DMS53 (cell line): ENCODE data around the gene SIK1.
"Not testable (repeated sequence)": the region's sequence is repeated elsewhere in the genome, so short reads cannot be mapped to it uniquely, and the experiment has no call there.

Experiments
- DNase-seq: peaks from one replicate; lab custom pipeline; 2025; lab: John Stamatoyannopoulos, UW

The SIK1 gene

DNA sequence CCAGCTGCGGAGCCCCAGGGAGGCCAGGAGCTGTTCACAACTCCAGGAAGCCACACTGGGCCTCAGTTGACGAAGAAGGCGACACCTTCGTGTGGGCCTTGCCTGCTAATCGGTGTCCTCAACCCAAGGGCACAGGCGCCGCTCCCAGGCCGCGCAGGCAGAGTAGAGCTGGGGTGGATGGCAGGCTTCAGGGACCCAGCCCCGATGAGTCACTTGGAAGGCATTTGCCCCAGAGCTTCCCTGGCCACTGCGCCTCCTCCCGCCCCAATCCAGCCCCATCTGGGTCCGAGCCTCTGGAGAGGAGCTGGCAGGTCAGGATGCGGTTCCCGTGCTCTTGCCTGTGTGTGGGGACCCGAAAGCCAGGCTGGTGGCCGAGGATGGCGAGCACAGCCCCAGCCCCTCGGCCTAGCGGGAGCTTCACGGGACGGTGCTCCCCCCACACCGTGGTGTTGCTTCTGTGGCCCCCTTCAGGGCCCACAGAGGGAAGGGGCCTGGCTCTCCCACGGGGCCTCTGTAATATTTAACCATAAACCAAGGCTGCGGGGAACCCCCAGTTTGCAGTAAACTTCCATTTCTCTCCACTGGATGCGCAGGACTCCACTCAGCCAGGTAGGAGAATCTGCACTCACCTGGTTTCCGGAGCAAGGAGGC is 30.0 kb downstream of the SIK1 start:
- not testable (repeated sequence) for DNase-seq

DNA sequence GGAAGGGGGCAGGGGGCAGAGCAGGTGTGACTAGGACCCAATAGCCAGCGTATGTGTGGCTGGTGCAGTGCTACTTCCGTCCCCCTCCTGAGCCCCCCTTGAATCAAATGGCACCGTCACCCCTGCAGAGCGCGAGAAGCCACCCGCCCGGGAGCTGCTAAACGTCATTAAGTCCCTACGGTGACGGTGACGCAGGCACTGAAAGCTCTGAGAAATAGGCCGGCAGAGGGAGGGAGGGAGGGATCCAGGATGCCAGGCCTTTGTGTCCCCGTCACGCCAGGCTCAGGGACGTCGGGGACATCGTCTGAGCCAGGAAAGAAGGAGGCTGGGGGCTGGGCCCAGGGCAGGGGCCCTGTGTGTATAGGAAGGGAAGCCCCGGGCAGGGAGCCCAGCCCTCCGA is 43.6 kb downstream of the SIK1 start:
- not testable (repeated sequence) for DNase-seq

DNA sequence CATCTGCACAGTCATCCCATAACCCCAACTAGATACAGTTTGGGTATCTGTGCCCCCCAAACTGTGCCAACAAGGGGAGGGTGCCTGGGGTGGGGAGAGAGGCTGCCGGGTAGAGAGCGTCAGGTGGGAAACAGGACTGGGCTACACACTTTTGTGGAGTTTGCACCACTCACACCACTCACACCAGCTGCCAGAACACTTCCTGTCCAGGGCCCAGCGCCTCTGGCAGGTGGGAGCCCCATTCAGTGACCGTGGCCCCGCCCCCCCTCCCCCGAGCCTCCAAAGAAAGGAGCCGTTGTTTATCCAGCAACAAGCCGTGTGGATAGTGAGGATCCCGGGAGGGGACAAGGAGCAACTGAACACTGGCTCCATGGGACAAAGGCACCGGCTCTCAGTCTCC is 44.0 kb downstream of the SIK1 start:
- peak; percentile 56 for DNase-seq

DNA sequence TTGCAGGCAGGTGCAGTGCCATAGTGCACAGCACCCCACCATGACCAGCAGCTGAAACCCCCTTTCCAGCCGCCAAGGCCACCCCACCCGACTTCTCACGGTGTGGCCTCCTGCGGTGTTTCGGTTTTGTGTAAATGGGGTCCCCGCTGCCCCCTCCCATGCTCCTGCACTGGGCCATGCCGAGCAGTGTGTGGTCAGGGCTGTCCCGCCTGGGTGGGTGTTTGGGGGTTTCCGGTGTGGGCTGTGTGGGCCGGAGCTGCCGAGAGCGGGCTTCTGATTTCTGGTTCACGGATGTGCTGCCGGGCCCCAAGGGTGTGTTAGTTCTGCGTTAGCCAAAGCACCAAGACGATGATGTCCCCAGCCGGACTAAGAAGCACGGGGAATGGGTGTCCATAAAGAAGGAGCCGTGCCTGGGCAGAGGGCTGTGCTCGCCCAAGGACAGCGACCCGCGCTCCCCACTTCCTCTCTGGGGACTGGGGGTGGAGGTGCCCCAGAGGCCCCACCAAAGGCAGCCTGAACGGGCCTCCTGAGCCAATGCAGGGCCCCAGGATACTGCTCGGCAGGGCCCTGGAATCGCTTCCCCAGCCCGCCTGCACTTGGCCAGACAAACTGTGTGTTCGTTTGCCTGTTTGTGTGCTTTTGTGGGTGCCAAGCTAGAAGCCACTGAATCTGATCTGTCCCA is 45.9 kb downstream of the SIK1 start:
- DNase-seq, result not testable (repeated sequence)

DNA sequence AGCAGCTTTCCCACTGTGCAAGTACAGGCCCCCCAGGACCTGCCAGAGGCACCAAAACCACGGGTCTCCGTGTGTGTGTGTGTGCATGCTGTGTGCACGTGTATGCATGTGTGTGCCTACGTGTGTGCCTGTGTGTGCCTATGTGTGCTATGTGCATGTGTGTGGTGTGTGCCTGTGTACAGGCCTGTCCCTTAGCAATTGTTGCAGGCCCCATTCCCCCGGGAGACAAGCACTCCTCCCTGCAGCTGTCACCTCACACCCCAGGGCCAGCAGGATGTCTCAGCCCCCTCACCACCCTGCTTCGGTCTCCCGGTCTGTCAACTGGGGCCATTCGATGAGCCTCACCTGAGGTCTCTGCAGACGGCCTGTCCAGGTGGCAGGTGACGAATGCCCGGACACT is 46.6 kb downstream of the SIK1 start:
- DNase-seq, result not testable (repeated sequence)

DNA sequence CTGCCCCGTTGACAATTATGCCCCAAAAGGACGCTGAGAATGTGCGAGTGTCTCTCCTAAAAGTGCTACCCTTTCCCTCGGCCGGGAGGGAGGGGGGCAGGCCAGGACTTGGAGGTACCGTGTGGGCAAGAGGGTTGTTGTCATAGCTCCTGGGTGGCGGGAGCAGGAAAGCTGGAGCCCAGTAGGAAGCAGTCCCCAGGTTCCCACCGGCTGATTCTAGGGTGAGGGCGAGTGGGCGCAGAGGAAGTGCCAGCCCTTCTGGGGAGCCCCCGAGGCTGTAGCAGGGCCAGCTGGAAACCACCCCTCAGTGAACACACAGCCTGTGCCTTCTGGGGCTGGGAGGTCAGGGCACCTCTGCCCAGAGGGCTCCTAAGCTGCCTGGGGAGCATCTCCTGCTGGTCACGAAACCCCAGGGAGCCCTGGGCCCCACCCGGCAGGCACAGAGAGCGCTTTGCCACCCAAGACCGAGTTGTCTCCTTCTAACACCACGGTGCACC is 47.3 kb downstream of the SIK1 start:
- not testable (repeated sequence) for DNase-seq

DNA sequence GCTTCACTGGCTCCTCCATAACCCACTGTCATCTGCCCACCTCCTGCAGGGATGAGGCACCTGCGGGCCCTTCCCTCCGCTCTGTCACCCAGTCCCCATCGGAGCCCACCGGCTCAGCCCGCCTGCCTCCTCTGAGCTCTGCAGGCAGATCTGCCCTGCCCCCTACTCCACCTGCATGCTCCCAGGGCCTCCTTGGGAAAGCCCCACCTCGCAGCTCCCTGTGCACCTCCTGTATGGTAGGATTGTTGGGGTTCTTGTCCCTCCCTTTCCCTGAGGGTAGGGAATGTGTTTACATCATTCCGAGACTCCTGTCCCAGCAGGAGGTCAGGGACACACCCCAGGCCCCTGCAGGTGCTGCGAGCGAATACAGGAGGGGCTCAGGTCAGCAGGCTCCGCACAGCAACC is 50.5 kb downstream of the SIK1 start:
- no peak for DNase-seq

DNA sequence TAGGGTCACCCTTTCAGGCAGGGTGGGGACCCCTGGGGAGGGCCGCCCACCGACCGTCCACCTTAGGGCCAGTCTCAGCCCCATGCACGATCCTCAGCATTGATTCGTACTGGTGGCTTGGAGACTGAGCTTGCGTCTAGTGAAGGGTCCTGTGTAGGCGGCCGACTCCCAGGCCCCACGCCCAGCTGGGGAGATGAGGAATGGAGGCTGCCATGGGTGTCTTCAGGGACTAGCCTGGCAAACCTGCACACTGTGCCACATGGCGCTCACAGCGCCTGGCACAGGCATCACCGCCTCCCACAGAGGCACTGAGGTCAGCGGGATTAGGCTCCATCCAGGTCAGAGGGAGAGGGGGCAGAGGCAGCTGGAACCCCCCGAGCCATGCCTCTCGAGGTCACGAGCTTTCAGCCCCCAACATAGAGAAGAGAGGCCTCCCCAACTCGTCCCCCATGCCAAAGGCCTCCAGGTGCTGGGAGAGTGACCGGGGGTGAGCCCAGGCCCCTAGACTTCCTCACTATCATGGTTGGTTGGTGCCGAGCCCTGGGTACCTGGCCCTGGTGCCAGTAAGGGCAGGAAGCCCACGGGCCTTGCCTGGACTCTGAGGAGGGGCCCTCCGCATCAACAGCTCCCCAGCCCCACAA is 51.0 kb downstream of the SIK1 start:
- no peak for DNase-seq

DNA sequence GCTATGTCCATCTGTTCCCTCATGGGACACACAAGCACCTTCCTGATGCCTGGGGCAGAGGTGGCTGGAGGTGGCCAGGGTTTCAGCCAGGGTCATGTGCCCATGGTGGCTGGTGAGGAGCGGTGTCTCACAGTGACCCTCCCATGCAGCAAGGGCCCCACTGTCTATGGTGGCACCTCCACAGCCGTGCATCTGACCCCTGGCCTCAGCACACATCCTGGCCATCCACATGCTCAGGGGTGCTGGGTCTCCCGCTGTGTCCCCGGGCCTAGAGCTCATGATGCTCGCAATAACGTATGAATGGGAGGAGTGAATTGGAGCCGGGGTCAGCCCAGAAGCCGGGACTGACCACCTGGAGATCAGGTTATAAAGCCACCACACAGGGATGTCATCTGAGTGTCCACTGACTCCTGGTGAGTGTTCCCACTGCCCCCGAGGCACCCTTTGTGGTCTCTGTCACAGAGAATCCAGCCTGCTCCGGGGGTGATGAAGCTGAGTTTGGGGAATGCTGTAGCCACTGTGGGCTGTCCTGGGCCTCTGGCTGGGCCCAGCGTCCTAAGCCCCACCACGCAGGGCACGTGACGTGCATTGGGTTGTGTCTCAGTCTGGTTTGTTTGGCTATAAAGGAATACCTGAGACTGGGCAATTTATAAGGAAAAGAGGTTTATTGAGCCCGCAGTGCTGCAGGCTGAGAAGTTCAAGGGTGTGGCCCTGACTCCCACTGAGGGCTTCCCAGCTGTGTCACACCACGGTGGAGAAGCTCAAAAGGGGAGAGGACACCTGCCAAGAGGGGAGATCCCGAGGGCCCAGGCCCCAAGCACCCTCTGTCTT is 51.7 kb downstream of the SIK1 start:
- DNase-seq, result no peak

DNA sequence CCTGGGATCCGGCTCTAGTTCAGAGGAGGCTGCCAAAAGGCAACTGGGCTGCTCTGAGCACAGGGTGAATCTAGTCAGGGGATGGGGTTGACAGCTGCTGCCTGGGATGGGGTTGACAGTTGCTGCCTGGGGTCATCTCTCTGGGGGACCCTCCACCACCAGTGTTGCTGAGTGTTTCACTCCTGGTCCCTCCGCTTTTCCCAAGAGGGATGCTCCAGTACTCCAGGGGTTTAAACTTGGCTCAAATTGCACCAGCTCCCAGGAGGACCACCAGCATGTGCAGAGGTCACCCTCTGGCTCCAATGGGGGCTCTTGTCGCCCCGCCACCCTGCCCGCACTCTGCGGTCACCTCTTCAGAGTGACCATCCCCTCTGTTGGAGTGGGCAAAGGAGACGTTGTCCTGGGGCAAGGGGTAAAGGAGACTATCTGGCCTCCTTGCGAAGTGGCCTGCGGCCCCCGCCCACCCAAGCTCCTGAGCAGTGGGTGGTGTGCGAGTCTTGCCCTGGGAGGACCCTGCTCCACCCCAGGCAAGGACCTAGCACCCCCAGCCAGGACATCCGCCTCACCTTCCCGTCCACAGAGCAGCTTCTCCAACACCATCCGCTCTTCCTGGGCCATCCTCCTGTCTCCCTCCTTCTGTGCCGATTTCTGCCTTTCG is 52.6 kb downstream of the SIK1 start:
- DNase-seq, result no peak

DNA sequence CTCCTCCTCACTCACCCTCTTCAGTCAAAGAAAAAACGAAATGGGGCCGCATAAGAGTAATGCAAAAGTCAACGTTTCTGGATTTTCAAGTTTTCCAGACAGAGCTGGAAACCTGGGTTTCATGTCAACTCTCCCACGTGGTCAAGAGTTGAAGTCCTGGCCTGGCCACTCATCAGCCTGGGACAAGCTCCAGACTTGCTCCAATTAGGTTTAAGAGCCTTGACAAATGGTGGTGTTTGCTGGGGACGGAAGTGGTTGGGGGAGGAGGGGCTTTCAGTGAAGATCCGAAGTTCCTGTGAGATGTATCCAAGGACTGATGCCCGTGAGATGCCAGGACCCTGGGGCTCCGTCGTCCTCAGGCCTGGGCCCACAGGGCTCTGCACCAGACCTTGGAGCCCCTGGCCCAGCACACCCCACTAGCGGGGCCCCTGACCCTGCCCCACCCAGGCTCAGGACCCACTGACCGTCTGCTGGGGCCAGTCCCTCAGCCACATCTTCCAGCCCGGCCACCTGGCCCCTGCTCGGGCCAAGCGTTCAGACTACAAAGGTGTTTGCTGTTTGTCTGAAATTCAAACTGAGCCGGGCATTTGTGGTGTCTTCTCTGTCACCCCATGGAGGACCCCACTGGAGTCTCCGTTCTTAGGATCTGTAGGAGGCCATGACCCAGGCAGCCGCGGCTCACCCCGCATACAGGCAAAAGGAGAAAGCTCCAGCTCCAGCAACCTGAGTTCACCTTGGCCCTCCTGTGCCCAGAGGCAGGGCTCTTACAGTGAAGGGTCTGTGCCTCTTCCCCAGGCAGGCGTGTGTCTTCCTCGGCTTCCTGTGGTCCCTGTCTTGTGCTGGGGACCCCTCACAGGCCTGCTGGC is 53.3 kb downstream of the SIK1 start:
- no peak for DNase-seq

DNA sequence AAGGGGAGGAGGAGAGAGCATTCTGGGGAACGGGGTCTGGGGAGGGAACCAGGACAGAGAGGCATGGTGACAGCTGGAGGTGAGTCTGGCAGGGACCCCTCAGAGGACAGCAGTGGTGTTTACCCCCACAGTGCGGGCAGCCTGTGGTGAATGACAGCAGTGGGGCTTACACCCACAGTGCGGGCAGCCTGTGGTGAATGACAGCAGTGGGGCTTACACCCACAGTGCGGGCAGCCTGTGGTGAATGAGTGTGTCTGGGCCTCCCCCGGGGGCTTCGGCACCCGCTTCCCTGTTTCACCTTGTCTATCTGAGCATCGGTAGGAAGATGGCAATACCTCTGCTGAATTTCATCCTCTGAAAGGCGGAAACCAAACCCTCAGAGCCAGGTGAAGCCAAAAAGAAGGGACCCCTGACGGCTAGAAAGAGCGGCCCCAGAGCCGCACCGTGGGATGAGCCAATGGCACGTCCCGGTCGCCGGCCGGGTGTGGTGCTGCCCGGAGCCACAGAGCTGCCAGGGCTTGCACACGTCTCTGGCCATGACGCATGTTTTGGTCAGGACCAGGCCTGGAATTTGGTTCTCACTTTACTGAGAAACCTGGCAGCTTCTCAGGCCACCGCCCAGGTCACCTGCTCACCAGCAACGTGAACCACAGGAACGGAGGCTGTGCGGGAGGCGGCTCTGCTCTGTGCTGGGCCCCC is 54.1 kb downstream of the SIK1 start:
- no peak for DNase-seq

DNA sequence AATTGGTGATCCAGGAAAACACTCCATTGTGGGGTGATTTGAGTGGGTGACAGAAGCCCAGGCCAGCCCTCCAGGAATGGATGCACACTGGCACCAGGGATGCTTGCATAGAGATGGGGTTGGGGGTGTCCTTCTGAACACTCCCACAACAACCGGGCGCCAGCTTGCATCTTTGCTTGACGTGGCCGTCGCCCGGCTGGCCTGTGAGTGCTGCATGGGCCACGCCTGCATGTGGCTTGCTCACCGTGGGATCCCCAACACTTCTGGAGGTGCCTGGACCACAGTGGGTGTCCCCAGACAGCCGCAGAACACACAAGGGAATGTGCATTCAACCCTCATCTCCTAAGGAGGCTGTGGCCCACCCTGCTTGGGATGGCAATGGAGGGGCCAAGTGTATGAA is 55.1 kb downstream of the SIK1 start:
- no peak for DNase-seq

DNA sequence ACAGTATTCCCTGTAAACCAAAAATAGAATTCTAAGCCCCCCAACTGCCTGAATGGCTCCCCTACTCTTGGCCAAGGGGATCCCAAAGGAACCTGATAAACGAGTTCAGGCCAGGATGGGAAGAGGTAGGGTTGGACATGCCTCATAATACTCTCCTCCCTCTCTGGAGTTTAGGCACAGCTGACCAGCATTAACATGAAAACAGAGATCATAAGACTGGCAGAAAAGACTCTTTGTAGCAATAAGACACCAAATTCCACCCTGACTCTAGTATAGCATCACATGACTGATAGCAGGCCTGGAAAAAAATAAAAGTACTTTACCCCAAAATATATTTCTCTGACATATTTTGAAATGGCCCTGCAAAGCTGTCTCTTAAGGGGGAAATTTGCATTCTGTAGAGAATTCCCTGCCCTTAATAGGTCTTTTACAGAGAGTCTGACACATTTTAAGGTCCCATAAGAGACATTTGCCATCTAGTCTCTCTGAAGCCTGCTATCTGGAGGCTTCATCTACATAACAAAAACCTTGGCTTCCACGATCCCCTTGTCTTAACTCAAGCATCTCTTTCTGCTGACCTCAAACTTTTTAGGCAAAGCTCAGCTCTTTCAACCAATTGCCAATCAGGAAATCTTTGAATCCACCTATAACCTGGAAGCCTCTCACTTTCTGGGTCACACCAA is 55.9 kb downstream of the SIK1 start:
- peak; percentile 16 for DNase-seq

DNA sequence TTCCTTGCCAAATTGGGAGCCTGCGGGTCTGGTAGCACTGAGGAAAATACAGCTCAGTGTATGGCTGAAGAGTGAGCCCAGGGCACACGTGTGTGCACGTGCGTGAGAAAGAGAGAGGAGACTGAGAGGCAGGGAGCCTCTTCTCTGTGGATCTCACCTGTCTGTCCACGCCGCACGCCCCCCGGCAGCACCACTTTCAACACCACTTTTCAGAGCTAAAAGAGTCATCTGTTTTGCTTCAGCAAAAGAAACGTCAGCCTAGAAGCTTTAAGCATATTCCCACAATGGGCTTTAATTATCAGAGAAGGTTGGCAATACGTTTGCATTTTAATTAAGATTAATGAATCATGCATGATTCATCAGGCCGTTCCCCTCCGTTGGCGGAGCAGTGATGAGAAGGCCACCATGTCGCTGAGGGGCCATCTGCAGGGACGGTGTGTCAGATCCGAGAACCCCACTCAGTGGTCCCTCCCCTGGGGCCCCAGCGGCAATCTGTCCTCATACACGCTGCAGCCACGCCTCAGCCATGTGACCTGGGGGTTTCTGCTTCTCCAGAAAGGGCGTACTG is 56.8 kb downstream of the SIK1 start:
- DNase-seq, result no peak

DNA sequence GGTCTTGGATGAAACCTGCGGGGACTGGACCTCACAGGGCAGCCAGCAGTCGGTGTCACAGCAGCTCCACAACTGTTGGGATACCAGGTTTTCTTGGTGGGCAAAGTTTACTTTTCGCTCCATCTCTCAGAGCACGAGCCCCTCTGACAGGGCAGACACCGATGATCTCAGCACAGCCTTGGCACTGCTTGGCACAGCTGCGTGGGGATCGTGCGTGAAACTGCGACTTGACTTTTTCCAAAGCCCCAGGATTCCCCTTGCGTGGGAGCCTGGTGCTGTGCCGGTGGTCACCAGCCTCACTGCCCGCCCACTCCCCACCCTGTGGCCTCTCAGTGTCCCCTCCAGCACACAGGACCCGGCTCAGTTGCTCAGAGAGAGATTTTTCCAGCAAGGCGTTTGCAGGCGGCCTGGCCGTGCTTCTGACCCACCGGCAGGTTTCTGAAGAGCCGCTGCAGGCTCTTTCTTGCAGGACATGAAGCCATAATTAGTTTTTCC is 57.3 kb downstream of the SIK1 start:
- DNase-seq, result no peak

DNA sequence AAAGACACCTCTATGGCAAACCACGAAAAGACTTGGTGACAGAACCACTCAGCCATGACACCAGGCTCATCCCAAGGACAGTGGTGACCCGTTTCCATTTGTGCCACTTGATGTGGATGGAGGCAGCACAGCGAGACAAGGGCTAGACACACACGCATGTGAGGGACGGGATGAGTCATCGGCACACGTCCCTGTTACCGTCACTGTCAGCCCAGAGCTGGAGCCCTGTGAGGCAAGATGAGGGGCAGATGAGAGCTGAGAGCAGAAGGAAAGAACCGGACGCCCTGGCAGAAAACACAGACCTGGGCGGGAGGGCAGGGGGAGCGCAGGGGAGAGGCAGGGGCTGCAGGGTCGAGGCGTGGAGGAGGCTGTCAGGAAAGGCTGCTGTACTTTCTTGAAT is 57.8 kb downstream of the SIK1 start:
- DNase-seq, result peak; percentile 96

DNA sequence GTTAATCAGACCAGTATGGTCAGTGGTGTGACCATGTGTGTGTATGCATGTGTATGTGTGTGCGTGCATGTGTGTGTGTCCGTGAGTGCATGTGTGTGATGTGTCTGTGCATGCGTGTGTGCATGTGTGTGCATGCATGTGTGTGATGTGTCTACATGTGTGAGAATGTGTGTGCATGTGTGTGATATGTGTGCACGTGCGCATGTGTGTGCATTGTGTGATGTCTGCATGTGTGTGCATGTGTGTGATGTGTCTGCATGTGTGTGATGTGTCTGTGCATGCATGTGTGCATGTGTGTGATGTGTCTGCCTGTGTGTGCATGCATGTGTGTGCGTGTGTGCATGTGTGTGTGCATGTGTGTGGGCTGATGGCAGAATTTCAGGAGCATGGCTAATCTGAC is 58.2 kb downstream of the SIK1 start:
- no peak for DNase-seq

DNA sequence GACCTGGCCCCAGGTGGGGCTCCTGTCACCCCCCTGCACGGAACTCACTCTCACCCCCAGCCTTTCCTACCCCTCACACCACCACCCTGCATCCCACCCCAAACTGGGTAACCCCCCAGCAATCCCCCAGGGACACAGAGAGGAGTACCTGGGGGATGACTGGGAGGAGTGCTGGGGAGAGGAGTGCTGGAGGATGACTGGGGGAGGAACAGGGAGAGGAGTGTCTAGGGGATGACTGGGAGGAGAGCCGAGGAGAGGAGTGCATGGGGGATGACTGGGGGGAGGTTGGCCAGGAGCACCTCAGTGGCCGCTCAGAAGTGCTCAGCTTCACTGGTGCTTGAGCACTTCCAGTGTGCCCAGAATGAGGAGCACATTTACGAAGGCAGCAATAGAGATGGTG is 59.1 kb downstream of the SIK1 start:
- no peak for DNase-seq
